ENCODE data around the gene RHD. TPM values are rescaled to one million over a fixed set of nuclear protein-coding genes. Genes with fewer than 3 reads are reported as not detected.

RHD gene
- total RNA-seq, 120 experiments from 2014 or later = 0.22 to 0.96 (median 0.56) TPM; not detected in 112

Other genes with a start within 250 kb of the RHD start
- 10 to 100 TPM; 19.7 to 39.9 (median 26.6) TPM for gene SYF2, start 40.0 kb upstream of the RHD start, total RNA-seq
- gene RSRP1, start 25.1 kb upstream of the RHD start, total RNA-seq = 100 to 1,000 TPM in 118 of 120 experiments, 10 to 100 TPM in 2; 87.8 to 261 (median 154) TPM
- 10 to 100 TPM; 45.9 to 98.2 (median 68.2) TPM for gene TMEM50A, start 65.8 kb downstream of the RHD start, total RNA-seq
- gene RHCE, start 148.3 kb downstream of the RHD start, total RNA-seq = 1 to 10 TPM in 96 of 120 experiments, under 1 TPM in 24; 0.41 to 6.2 (median 1.7) TPM
- gene MACO1, start 158.4 kb downstream of the RHD start, total RNA-seq = 10 to 100 TPM; 18.5 to 37.8 (median 29.8) TPM